HEK293T (cell line): Measurements from ENCODE around the gene AMPD1.
A peak's percentile ranks its signal among the peaks of the same experiment; 100 is the strongest.

Source experiments
- CTCF ChIA-PET: fragments of 350-600 bp; formaldehyde crosslinking; extraction: SDS; loops from one replicate; lab custom pipeline; 2021; ENCODE audit warnings: antibody characterized with exemption, inconsistent platforms; lab: Yijun Ruan, JAX
- POLR2A ChIA-PET: fragments of 350-600 bp; formaldehyde crosslinking; extraction: SDS; loops from one replicate; lab custom pipeline; 2020; ENCODE audit warnings: antibody characterized with exemption, inconsistent platforms; lab: Yijun Ruan, JAX
- DNase-seq: peaks from one replicate; pipeline ENCODE4 v3.0.0; 2012; ENCODE audit warnings: mixed read lengths; ENCODE audit errors: extremely low spot score
- ARNT ChIP-seq: fragments of 450-650 bp; IDR thresholded peaks from 2 replicates; pipeline ENCODE4 v1.6.1; 2017; ENCODE audit warnings: mild to moderate bottlenecking
- BHLHE40 ChIP-seq: fragments of 450-650 bp; IDR thresholded peaks from 2 replicates; pipeline ENCODE4 v1.6.1; 2016; ENCODE audit warnings: mild to moderate bottlenecking, moderate library complexity, borderline replicate concordance
- CTBP1 ChIP-seq: fragments of 450-650 bp; IDR thresholded peaks from 2 replicates; pipeline ENCODE4 v1.6.1; 2016; ENCODE audit warnings: borderline replicate concordance
- ELF4 ChIP-seq: fragments of 450-650 bp; IDR thresholded peaks from 2 replicates; pipeline ENCODE4 v1.6.1; 2017; ENCODE audit warnings: antibody characterized with exemption
- FOXA1 ChIP-seq: fragments of 450-650 bp; IDR thresholded peaks from 2 replicates; pipeline ENCODE4 v1.6.1; 2016; ENCODE audit warnings: mild to moderate bottlenecking
- FOXK2 ChIP-seq: fragments of 450-650 bp; IDR thresholded peaks from 2 replicates; pipeline ENCODE4 v1.6.1; 2016; ENCODE audit warnings: mild to moderate bottlenecking
- FOXM1 ChIP-seq: fragments of 450-650 bp; IDR thresholded peaks from 2 replicates; pipeline ENCODE4 v1.6.1; 2017; ENCODE audit warnings: mild to moderate bottlenecking, borderline replicate concordance
- HDGF ChIP-seq: fragments of 450-650 bp; IDR thresholded peaks from 2 replicates; pipeline ENCODE4 v1.6.1; 2017; ENCODE audit warnings: antibody characterized with exemption, borderline replicate concordance
- L3MBTL2 ChIP-seq: fragments of 450-650 bp; conservative IDR thresholded peaks from 2 replicates; pipeline ENCODE4 v1.6.1; 2016; ENCODE audit warnings: mild to moderate bottlenecking
- LEF1 ChIP-seq: fragments of 450-650 bp; IDR thresholded peaks from 2 replicates; pipeline ENCODE4 v1.6.1; 2017; ENCODE audit warnings: mild to moderate bottlenecking, borderline replicate concordance
- NFRKB ChIP-seq: fragments of 450-650 bp; IDR thresholded peaks from 2 replicates; pipeline ENCODE4 v1.6.1; 2016; ENCODE audit warnings: mild to moderate bottlenecking, moderate library complexity
- PKNOX1 ChIP-seq: fragments of 450-650 bp; IDR thresholded peaks from 2 replicates; pipeline ENCODE4 v1.6.1; 2016
- SP1 ChIP-seq: fragments of 450-650 bp; IDR thresholded peaks from 2 replicates; pipeline ENCODE4 v1.6.1; 2017
- SUZ12 ChIP-seq: fragments of 450-650 bp; IDR thresholded peaks from 2 replicates; pipeline ENCODE4 v1.6.1; 2016; ENCODE audit warnings: mild to moderate bottlenecking
- TARDBP ChIP-seq: fragments of 450-650 bp; IDR thresholded peaks from 2 replicates; pipeline ENCODE4 v1.6.1; 2016
- ZNF384 ChIP-seq: fragments of 450-650 bp; IDR thresholded peaks from 2 replicates; pipeline ENCODE4 v1.6.1; 2016

AMPD1 gene

GRCh38 chr1:114671939-114672275, 23.4 kb downstream of the AMPD1 start:
- CTCF ChIA-PET, result interaction anchor here (0.6 to 0.7 kb wide), 2 partner anchors 11 to 49 kb away, joined by 3 to 4 read pairs; no protein-coding TSS in a partner anchor
- TF ChIP-seq CTBP1 (no peak), PKNOX1 (no peak), ZNF384 (no peak), L3MBTL2 (no peak), TARDBP (no peak), FOXK2 (no peak), FOXM1 (no peak), BHLHE40 (no peak), HDGF (no peak), ELF4 (no peak), LEF1 (no peak), NFRKB (no peak), ARNT (no peak), FOXA1 (no peak), SUZ12 (no peak), SP1 (no peak)
- POLR2A ChIA-PET, result no interaction called here
- DNase-seq, result no peak

GRCh38 chr1:114671011-114671938, 24.1 kb downstream of the AMPD1 start:
- ChIA-PET CTCF (interaction anchor here (0.5 to 0.7 kb wide), 4 partner anchors 11 to 77 kb away, joined by 3 to 4 read pairs (median 4); no protein-coding TSS in a partner anchor), POLR2A (interaction anchor here (1.9 kb wide), 1 partner anchor 11 kb away, joined by 13 read pairs; no protein-coding TSS in a partner anchor)
- TF ChIP-seq LEF1 (no peak), SUZ12 (no peak), BHLHE40 (no peak), ELF4 (no peak), ARNT (no peak), HDGF (no peak), FOXM1 (no peak), L3MBTL2 (no peak), PKNOX1 (no peak), TARDBP (no peak), ZNF384 (no peak), SP1 (no peak), FOXK2 (no peak)
- DNase-seq, result no peak

GRCh38 chr1:114670083-114671010, 25.0 kb downstream of the AMPD1 start:
- CTCF ChIA-PET, result interaction anchor here (0.5 kb wide), 1 partner anchor 67 kb away, joined by 3 read pairs; no protein-coding TSS in a partner anchor
- DNase-seq, result peak; percentile 99
- POLR2A ChIA-PET, result interaction anchor here (1.0 to 1.9 kb wide), 7 partner anchors 10 to 160 kb away, joined by 3 to 13 read pairs (median 4); partner anchors contain the start of genes AMPD1, CSDE1 and TRIM33

GRCh38 chr1:114669562-114670082, 25.7 kb downstream of the AMPD1 start, which contains the start of gene DENND2C:
DENND2C (minus strand) TSS chr1:114670049; CDS start chr1:114625984, 44,065 bp downstream.
- ChIA-PET POLR2A (interaction anchor here (1.0 to 2.0 kb wide), 8 partner anchors 10 to 159 kb away, joined by 3 to 13 read pairs (median 4); partner anchors contain the start of genes AMPD1, CSDE1 and TRIM33), CTCF (no interaction called here)
- TF ChIP-seq PKNOX1 (no peak), TARDBP (no peak), FOXM1 (no peak), CTBP1 (no peak), HDGF (no peak), ELF4 (no peak), SP1 (no peak), FOXA1 (no peak), SUZ12 (no peak), FOXK2 (no peak), ARNT (no peak), BHLHE40 (no peak)
- peak; percentile 79 for DNase-seq

More at GRCh38 chr1:114670083-114671010, 25.0 kb downstream of the AMPD1 start:
- TF ChIP-seq L3MBTL2 (peak; percentile 89), PKNOX1 (peak; percentile 97), SP1 (no peak)
